SK-N-SH treated with all-trans-retinoic acid at 6 μM for 48 hours (cell line): ENCODE results near the gene MAMSTR.

Experiments used
- BACH2 ChIP-seq: fragments of 250-450 bp; sonication (Bioruptor Pico); IDR thresholded peaks from 2 replicates; pipeline ENCODE4 v1.9.0; 2021; ENCODE audit warnings: mild to moderate bottlenecking, borderline replicate concordance
- ZFP30 ChIP-seq: fragments of 450-650 bp; formaldehyde crosslinking; IDR thresholded peaks from 2 replicates; pipeline ENCODE4 v1.5.0; 2022; ENCODE audit warnings: mild to moderate bottlenecking, moderate library complexity
- TF ChIP-seq, protein P1 (sequence below): fragments of 250-450 bp; sonication (Bioruptor Pico); IDR thresholded peaks from 2 replicates; pipeline ENCODE4 v1.5.1; 2020; ENCODE audit warnings: low read depth, mild to moderate bottlenecking, moderate library complexity

- TF ChIP-seq ZFP30 (CRISPR knock-in tag) (no peak), BACH2 (no peak)
- TF ChIP-seq, protein P1, sequence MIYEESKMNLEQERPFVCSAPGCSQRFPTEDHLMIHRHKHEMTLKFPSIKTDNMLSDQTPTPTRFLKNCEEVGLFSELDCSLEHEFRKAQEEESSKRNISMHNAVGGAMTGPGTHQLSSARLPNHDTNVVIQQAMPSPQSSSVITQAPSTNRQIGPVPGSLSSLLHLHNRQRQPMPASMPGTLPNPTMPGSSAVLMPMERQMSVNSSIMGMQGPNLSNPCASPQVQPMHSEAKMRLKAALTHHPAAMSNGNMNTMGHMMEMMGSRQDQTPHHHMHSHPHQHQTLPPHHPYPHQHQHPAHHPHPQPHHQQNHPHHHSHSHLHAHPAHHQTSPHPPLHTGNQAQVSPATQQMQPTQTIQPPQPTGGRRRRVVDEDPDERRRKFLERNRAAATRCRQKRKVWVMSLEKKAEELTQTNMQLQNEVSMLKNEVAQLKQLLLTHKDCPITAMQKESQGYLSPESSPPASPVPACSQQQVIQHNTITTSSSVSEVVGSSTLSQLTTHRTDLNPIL: no peak
These were observed 48.0 kb downstream of the MAMSTR start for GRCh38 chr19:48671446-48671995.
